Measurements from ENCODE around the gene CMTM4. TPM values are rescaled to one million over a fixed set of nuclear protein-coding genes. Genes with fewer than 3 reads are reported as not detected.
"Not testable (repeated sequence)": the region's sequence is repeated elsewhere in the genome, so short reads cannot be mapped to it uniquely, and the experiment has no call there.

The CMTM4 gene
- total and polyA plus RNA-seq, 2 donors (not counting 1 experiment from before 2014, with no cell fraction given): 0.06 to 0.59 TPM

- Mint-ChIP-seq H3K4me1 (peaks cover 9% of the 10 kb centered on the region), H3K9me3 (ENCODE audit: insufficient read depth) (no peaks in the 10 kb centered on the region), H3K4me3 (no peak overlapping the region), H3K27me3 (peaks cover 12% of the 10 kb centered on the region), H3K27ac (no peak overlapping the region)
- Histone ChIP-seq H3K9me3 (ENCODE audit: control extremely low read depth in 1 of 3, control insufficient read depth in 2 of 3, insufficient read depth in 1 of 3, low read length in 2 of 3) (no peaks in the 10 kb centered on the region), H3K4me2 (replicated peaks; ENCODE audit: low read depth, low read length, poor library complexity, severe bottlenecking) (no peak overlapping the region), H3K36me3 (replicated peaks in 1 of 2; ENCODE audit: control extremely low read depth in 1 of 2, control insufficient read depth in 1 of 2, extremely low read depth in 1 of 2, insufficient read depth in 2 of 2, low read length in 1 of 2) (peaks cover 0 to 4% of the 10 kb centered on the region in 2 experiments), H4K20me1 (ENCODE audit: control insufficient read depth, insufficient read depth, low read length, poor library complexity, severe bottlenecking) (peaks cover 20% of the 10 kb centered on the region), H3K27ac (ENCODE audit: low read length in 2 of 2) (no peak overlapping the region), H3K4me3 (ENCODE audit: control extremely low read depth in 1 of 5, extremely low read depth in 1 of 5, insufficient read depth in 1 of 5, low read depth in 2 of 5, low read length in 4 of 5) (no peak overlapping the region), H3K4me1 (ENCODE audit: control insufficient read depth in 2 of 2, insufficient read depth in 2 of 2, low read length in 2 of 2) (peaks cover 13% of the 10 kb centered on the region in 2 donors), H3K27me3 (replicated peaks in 1 of 4; ENCODE audit: control extremely low read depth in 1 of 4, control insufficient read depth in 3 of 4, insufficient read depth in 4 of 4, low read length in 3 of 4) (peaks cover 0 to 13% (median 5%) of the 10 kb centered on the region in 4 experiments), H3K9ac (ENCODE audit: low read length) (no peak overlapping the region), H2AFZ (ENCODE audit: insufficient read depth, low read depth, low read length, poor library complexity, severe bottlenecking) (no peak overlapping the region), H3K79me2 (ENCODE audit: control insufficient read depth, insufficient read depth, low read length) (no peaks in the 10 kb centered on the region)
- DNase-seq (no peak), ATAC-seq (ENCODE audit: low read depth) (no peak)
- POLR2A ChIA-PET: no interaction called here
- WGBS (ENCODE audit: insufficient coverage): 96% methylated on average over 14 of the region's 14 CpGs
- TF ChIP-seq, protein P1, sequence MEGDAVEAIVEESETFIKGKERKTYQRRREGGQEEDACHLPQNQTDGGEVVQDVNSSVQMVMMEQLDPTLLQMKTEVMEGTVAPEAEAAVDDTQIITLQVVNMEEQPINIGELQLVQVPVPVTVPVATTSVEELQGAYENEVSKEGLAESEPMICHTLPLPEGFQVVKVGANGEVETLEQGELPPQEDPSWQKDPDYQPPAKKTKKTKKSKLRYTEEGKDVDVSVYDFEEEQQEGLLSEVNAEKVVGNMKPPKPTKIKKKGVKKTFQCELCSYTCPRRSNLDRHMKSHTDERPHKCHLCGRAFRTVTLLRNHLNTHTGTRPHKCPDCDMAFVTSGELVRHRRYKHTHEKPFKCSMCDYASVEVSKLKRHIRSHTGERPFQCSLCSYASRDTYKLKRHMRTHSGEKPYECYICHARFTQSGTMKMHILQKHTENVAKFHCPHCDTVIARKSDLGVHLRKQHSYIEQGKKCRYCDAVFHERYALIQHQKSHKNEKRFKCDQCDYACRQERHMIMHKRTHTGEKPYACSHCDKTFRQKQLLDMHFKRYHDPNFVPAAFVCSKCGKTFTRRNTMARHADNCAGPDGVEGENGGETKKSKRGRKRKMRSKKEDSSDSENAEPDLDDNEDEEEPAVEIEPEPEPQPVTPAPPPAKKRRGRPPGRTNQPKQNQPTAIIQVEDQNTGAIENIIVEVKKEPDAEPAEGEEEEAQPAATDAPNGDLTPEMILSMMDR (IDR thresholded peaks at IDR 0.05): no peak
- TF ChIP-seq EZH2 (IDR thresholded peaks at IDR 0.05; ENCODE audit: borderline replicate concordance, insufficient read depth, low read depth, low read length, poor library complexity, severe bottlenecking): no peak
- CTCF ChIA-PET: no interaction called here
- intact Hi-C loops (cut with micrococcal nuclease): no loop called here
Observed at GRCh38 chr16:66612422-66612821, 84.1 kb downstream of the CMTM4 start.

DNA sequence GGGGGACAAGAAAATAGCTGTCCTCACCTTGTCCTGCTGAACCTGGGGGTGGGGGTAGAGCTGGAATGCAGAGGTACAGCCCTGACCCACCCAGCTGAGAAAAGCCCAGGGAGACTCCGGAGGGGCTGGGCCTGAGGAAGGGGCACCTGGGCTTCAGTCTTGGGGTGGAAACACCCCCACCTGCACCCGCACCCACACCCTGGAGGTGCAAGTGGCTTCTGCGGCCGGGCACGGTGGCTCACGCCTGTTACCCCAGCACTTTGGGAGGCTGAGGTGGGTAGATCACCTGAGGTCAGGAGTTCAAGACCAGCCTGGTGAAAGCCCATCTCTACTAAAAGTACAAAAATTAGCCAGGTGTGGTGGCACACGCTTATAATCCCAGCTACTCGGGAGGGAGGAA, 84.6 kb downstream of the CMTM4 start:
- DNase-seq; H2AFZ ChIP-seq (ENCODE audit: insufficient read depth, low read depth, low read length, poor library complexity, severe bottlenecking); H3K9me3 ChIP-seq (ENCODE audit: control extremely low read depth in 1 of 3, control insufficient read depth in 2 of 3, insufficient read depth in 1 of 3, low read length in 2 of 3); H3K27ac ChIP-seq (ENCODE audit: low read length in 2 of 2); H3K9ac ChIP-seq (ENCODE audit: low read length); POLR2A ChIA-PET; intact Hi-C loops (cut with micrococcal nuclease); H3K36me3 ChIP-seq (replicated peaks in 1 of 2; ENCODE audit: control extremely low read depth in 1 of 2, control insufficient read depth in 1 of 2, extremely low read depth in 1 of 2, insufficient read depth in 2 of 2, low read length in 1 of 2); H3K79me2 ChIP-seq (ENCODE audit: control insufficient read depth, insufficient read depth, low read length); ATAC-seq (ENCODE audit: low read depth); H3K27ac Mint-ChIP-seq; H3K4me2 ChIP-seq (replicated peaks; ENCODE audit: low read depth, low read length, poor library complexity, severe bottlenecking); H3K4me3 ChIP-seq (ENCODE audit: control extremely low read depth in 1 of 5, extremely low read depth in 1 of 5, insufficient read depth in 1 of 5, low read depth in 2 of 5, low read length in 4 of 5); H3K4me3 Mint-ChIP-seq; H3K9me3 Mint-ChIP-seq (ENCODE audit: insufficient read depth): not testable (repeated sequence)
- Histone ChIP-seq H3K27me3 (replicated peaks in 1 of 4; ENCODE audit: control extremely low read depth in 1 of 4, control insufficient read depth in 3 of 4, insufficient read depth in 4 of 4, low read length in 3 of 4) (peaks cover 0 to 16% (median 7%) of the 10 kb centered on the region in 4 experiments), H3K4me1 (ENCODE audit: control insufficient read depth in 2 of 2, insufficient read depth in 2 of 2, low read length in 2 of 2) (peaks cover 18% of the 10 kb centered on the region in 2 donors), H4K20me1 (ENCODE audit: control insufficient read depth, insufficient read depth, low read length, poor library complexity, severe bottlenecking) (peaks cover 26% of the 10 kb centered on the region)
- 100% methylated on average over 3 of the region's 8 CpGs for WGBS (ENCODE audit: insufficient coverage)
- Mint-ChIP-seq H3K4me1 (peaks cover 13% of the 10 kb centered on the region), H3K27me3 (peaks cover 12% of the 10 kb centered on the region)
- CTCF ChIA-PET: interaction anchor here (0.8 kb wide), 1 partner anchor 39 kb away, joined by 3 read pairs; no protein-coding TSS in a partner anchor

All from B cell (primary cell).